A673 (cell line): Measurements from ENCODE around the gene MGAT2. TPM values are rescaled to one million over a fixed set of nuclear protein-coding genes. Genes with fewer than 3 reads are reported as not detected.
"Not testable (repeated sequence)": the region's sequence is repeated elsewhere in the genome, so short reads cannot be mapped to it uniquely, and the experiment has no call there.

Source experiments
- BruUV-seq: library from RNA; stranded (reverse); fragments of 400-500 nt; replicated peaks from 2 replicates; lab custom pipeline; 2021; lab: Mats Ljungman, UMichigan
- CTCF ChIA-PET: fragments of 300-600 bp; sonication (Branson Sonifier 250); formaldehyde crosslinking; loops from one replicate; lab custom pipeline; 2022; ENCODE audit warnings: antibody characterized with exemption; lab: Charles Lee
- POLR2A ChIA-PET: fragments of 300-600 bp; sonication (Branson Sonifier 250); formaldehyde crosslinking; loops from one replicate; lab custom pipeline; 2022; ENCODE audit warnings: antibody characterized with exemption; ENCODE audit not compliant: low non-redundant PET; lab: Charles Lee
- DNase-seq: peaks from one replicate; pipeline ENCODE4 v3.0.0-alpha.2; 2015; ENCODE audit warnings: low spot score
- H3K27ac ChIP-seq: fragments of 200-600 bp; sonication (generic); 2 replicates; pipeline ENCODE4 v1.5.1; 2016; ENCODE audit warnings: mixed run types, low read depth, mild to moderate bottlenecking, mixed read lengths, antibody characterized with exemption, low read length; ENCODE audit not compliant: poor library complexity, severe bottlenecking
- H3K27me3 ChIP-seq: fragments of 200-600 bp; sonication (generic); replicated peaks from 2 replicates; pipeline ENCODE4 v1.6.1; 2017; ENCODE audit warnings: mixed run types, low read depth, mild to moderate bottlenecking, mixed read lengths, antibody characterized with exemption, low read length; ENCODE audit not compliant: insufficient read depth, poor library complexity
- H3K36me3 ChIP-seq: fragments of 200-600 bp; sonication (generic); 2 replicates; pipeline ENCODE4 v1.6.1; 2016; ENCODE audit warnings: mixed run types, mild to moderate bottlenecking, mixed read lengths, antibody characterized with exemption, low read length; ENCODE audit not compliant: insufficient read depth, poor library complexity, severe bottlenecking
- H3K4me1 ChIP-seq: fragments of 200-600 bp; sonication (generic); 2 replicates; pipeline ENCODE4 v1.6.1; 2017; ENCODE audit warnings: mixed run types, mild to moderate bottlenecking, mixed read lengths, antibody characterized with exemption, low read length; ENCODE audit not compliant: insufficient read depth, poor library complexity, severe bottlenecking
- H3K4me3 ChIP-seq: fragments of 200-600 bp; sonication (generic); 2 replicates; pipeline ENCODE4 v1.5.1; 2016; ENCODE audit warnings: low read depth, mixed run types, mild to moderate bottlenecking, mixed read lengths, low read length; ENCODE audit not compliant: poor library complexity, severe bottlenecking
- H3K9me3 ChIP-seq: fragments of 200-600 bp; sonication (generic); 2 replicates; pipeline ENCODE4 v1.6.1; 2016; ENCODE audit warnings: mixed run types, low read depth, mild to moderate bottlenecking, mixed read lengths, antibody characterized with exemption, low read length; ENCODE audit not compliant: poor library complexity, severe bottlenecking
- EZH2 ChIP-seq: fragments of 200-600 bp; sonication (generic); IDR thresholded peaks from 2 replicates; pipeline ENCODE4 v1.6.1; 2017; ENCODE audit warnings: borderline replicate concordance, low read depth, mild to moderate bottlenecking, mixed read lengths, antibody characterized with exemption, low read length; ENCODE audit not compliant: poor library complexity, severe bottlenecking
- intact Hi-C: fragments of 100-400 bp; cut with micrococcal nuclease; formaldehyde crosslinking; loops from one replicate; pipeline ENCODE4 v1.10.0; 2022; ENCODE audit not compliant: unreplicated experiment
- total RNA-seq: library from RNA; stranded (reverse); gene quantifications from 2 replicates; pipeline ENCODE4 v1.2.3, GENCODE V29; 2021
- TF ChIP-seq, protein P1 (sequence below): fragments of 300-800, 200-600 bp; sonication (generic); conservative IDR thresholded peaks from 2 replicates; pipeline ENCODE4 v1.5.1; 2017; ENCODE audit warnings: low read depth, mild to moderate bottlenecking, antibody characterized with exemption, low read length, moderate library complexity, mixed read lengths

The MGAT2 gene
- total RNA-seq, 1 experiment from 2014 or later, result 37.3 TPM

DNA sequence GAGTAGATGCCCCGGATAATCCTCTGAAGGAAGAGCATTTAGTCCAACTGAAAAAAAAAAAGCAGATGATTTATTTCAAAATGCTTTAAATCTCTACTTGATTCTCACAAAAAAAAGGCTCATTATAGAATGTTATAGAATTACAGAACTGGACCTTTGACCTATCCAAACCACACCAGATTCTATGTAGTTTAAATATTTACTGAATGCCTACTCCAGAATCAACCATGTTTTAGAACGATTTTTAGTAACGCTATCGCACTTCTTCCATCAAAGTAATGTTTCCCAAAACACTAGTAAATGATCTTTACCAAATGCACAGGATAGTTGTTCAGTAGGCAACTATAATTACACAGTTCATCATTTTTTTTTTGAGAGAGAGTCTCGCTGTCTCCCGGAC is 37.0 kb upstream of the MGAT2 start:
- H3K36me3 ChIP-seq, result peaks cover 33% of the 10 kb centered on the region
- H3K27ac ChIP-seq, result peak overlapping the region; percentile 87
- H3K4me3 ChIP-seq, result peak overlapping the region; percentile 76
- intact Hi-C loops, result no loop called here
- ChIA-PET POLR2A (interaction anchor here (0.6 kb wide), 1 partner anchor 56 kb away, joined by 3 read pairs; no protein-coding TSS in a partner anchor), CTCF (no interaction called here)
- DNase-seq, result no peak
- H3K9me3 ChIP-seq, result no peaks in the 10 kb centered on the region
- TF ChIP-seq, protein P1, sequence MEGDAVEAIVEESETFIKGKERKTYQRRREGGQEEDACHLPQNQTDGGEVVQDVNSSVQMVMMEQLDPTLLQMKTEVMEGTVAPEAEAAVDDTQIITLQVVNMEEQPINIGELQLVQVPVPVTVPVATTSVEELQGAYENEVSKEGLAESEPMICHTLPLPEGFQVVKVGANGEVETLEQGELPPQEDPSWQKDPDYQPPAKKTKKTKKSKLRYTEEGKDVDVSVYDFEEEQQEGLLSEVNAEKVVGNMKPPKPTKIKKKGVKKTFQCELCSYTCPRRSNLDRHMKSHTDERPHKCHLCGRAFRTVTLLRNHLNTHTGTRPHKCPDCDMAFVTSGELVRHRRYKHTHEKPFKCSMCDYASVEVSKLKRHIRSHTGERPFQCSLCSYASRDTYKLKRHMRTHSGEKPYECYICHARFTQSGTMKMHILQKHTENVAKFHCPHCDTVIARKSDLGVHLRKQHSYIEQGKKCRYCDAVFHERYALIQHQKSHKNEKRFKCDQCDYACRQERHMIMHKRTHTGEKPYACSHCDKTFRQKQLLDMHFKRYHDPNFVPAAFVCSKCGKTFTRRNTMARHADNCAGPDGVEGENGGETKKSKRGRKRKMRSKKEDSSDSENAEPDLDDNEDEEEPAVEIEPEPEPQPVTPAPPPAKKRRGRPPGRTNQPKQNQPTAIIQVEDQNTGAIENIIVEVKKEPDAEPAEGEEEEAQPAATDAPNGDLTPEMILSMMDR, result no peak
- no peak for TF ChIP-seq EZH2
- peaks cover 21% of the 10 kb centered on the region for H3K4me1 ChIP-seq
- H3K27me3 ChIP-seq, result no peaks in the 10 kb centered on the region
- BruUV-seq, result no TSS peak

DNA sequence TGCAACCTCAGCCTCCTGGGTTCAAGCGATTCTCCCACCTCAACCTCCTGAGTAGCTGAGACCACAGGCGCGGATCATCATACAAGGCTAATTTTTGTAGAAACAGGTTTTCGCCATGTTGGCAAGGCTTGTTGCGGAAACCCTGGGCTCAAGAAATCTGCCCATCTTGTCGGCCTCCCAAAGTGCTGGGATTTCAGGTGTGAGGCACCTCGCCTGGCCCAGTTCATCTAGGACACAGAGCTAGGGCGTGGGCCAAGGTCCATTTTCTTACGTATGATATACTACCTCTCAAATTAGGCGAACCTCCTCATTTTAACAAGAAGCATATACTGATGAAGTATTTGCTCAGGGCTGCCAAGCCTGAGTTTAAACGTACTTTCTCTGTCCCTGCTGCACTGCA is 36.5 kb upstream of the MGAT2 start:
- CTCF ChIA-PET, result no interaction called here
- Histone ChIP-seq H3K27me3 (no peaks in the 10 kb centered on the region), H3K36me3 (peaks cover 33% of the 10 kb centered on the region), H3K4me1 (peaks cover 21% of the 10 kb centered on the region), H3K27ac (peak overlapping the region; percentile 87), H3K4me3 (peak overlapping the region; percentile 76), H3K9me3 (no peaks in the 10 kb centered on the region)
- BruUV-seq, result no TSS peak
- POLR2A ChIA-PET, result interaction anchor here (0.6 kb wide), 1 partner anchor 1379 kb away, joined by 3 read pairs; no protein-coding TSS in a partner anchor
- intact Hi-C loops, result no loop called here
- DNase-seq, result no peak
- no peak for TF ChIP-seq EZH2
- TF ChIP-seq, protein P1, result no peak

DNA sequence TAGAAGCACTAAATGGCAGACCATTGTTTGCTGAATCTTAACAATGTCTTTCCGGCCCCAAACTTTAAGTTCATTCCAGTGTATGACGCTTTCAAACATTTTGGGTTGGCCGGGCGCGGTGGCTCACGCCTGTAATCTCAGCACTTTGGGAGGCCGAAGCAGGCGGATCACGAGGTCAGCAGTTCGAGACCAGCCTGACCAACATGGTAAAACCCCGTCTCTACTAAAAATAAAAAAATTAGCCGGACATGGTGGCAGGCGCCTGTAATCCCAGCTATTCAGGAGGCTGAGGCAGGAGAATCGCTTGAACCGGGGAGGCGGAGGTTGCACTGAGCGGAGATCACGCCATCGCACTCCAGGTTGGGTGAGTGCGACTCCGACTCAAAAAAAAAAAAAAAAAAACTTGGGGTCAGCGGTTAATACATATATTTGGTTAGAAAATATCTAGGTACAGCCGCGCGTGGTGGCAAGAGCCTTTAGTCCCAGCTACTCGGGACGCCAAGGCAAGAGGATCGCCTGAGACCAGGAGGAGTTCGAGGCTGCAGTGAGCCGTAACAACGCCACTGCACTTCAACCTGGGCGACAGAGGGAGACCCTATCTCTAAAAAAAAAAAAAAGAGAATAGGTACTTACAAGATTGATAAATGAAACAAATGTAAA is 35.5 kb upstream of the MGAT2 start:
- H3K27me3 ChIP-seq, intact Hi-C loops, CTCF ChIA-PET, BruUV-seq, H3K9me3 ChIP-seq: not testable (repeated sequence)
- peak; percentile 36 for DNase-seq
- POLR2A ChIA-PET, result interaction anchor here (0.6 kb wide), 1 partner anchor 1159 kb away, joined by 4 read pairs; no protein-coding TSS in a partner anchor
- Histone ChIP-seq H3K4me3 (peak overlapping the region; percentile 76), H3K4me1 (peaks cover 21% of the 10 kb centered on the region), H3K27ac (peak overlapping the region; percentile 87), H3K36me3 (peaks cover 33% of the 10 kb centered on the region)
